MG63 (cell line): ENCODE results near the gene GRIA2. TPM values are rescaled to one million over a fixed set of nuclear protein-coding genes. Genes with fewer than 3 reads are reported as not detected.

Experiments
- DNase-seq: peaks from one replicate; pipeline ENCODE4 v3.0.0-alpha.2; 2020
- H3K27me3 ChIP-seq: fragments of 250-450 bp; sonication (Bioruptor Pico); 2 replicates; pipeline ENCODE4 v1.5.1; 2020; ENCODE audit warnings: mild to moderate bottlenecking, moderate library complexity
- H3K36me3 ChIP-seq: fragments of 250-450 bp; sonication (Bioruptor Pico); 2 replicates; pipeline ENCODE4 v1.5.1; 2020; ENCODE audit warnings: mild to moderate bottlenecking, moderate library complexity
- H3K4me3 ChIP-seq: fragments of 250-450 bp; sonication (Bioruptor Pico); 2 replicates; pipeline ENCODE4 v1.5.1; 2020; ENCODE audit warnings: mild to moderate bottlenecking, moderate library complexity
- H3K9me3 ChIP-seq: fragments of 250-450 bp; sonication (Bioruptor Pico); 2 replicates; pipeline ENCODE4 v1.5.1; 2020; ENCODE audit warnings: mild to moderate bottlenecking, moderate library complexity
- total RNA-seq: library from RNA; depleted of rRNA; stranded (reverse); fragments of >200 nt; shearing (Covaris generic); gene quantifications from 2 replicates; pipeline ENCODE4 v1.2.3, GENCODE V29; 2014; ENCODE audit warnings: low replicate concordance

GRIA2 gene
- total RNA-seq, 1 experiment from 2014 or later = not detected

DNA sequence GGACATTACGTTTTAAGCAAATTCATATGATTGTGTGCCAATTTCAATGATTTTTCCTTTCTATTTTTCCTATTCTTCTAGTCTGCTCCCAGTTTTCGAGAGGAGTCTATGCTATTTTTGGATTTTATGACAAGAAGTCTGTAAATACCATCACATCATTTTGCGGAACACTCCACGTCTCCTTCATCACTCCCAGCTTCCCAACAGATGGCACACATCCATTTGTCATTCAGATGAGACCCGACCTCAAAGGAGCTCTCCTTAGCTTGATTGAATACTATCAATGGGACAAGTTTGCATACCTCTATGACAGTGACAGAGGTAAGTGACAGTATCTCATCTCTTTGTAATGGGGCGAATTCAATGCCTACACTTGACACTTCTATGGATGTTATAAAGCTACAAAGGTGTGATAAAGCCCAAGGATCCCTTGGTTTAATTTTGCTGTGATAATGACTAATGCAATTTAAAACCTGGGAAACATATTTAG is 83.0 kb downstream of the GRIA2 start:
- Histone ChIP-seq H3K4me3 (no peak overlapping the region), H3K9me3 (no peaks in the 10 kb centered on the region), H3K36me3 (no peaks in the 10 kb centered on the region), H3K27me3 (peaks cover 25% of the 10 kb centered on the region)
- DNase-seq = no peak

DNA sequence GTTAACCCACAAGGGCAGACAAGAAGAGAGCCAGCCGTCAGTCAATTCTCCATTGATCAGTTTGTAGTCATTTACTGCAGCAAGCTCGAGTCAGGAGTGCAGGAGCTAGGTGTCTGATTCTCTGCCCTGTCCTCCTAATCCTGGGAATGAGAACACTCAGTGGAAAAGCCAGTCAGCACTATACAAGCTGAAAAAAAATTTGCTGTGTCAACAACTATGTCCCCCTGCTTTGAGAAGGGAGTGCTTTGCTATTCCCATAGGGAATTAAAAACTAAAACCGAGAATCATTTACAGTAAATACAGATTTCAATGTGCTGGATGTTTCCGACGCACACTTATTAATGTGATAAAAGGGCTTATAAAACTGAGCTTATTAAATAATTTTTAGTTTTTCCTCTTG is 84.2 kb downstream of the GRIA2 start:
- Histone ChIP-seq H3K36me3 (no peaks in the 10 kb centered on the region), H3K27me3 (peaks cover 22% of the 10 kb centered on the region), H3K9me3 (no peaks in the 10 kb centered on the region), H3K4me3 (no peak overlapping the region)
- no peak for DNase-seq

- DNase-seq = no peak
- H3K4me3 ChIP-seq = no peak overlapping the region
- no peaks in the 10 kb centered on the region for H3K9me3 ChIP-seq
- H3K27me3 ChIP-seq = no peaks in the 10 kb centered on the region
- H3K36me3 ChIP-seq = no peaks in the 10 kb centered on the region
Measured at GRCh38 chr4:157312702-157313101, 92.2 kb downstream of the GRIA2 start.

GRCh38 chr4:157314906-157315305 is 94.4 kb downstream of the GRIA2 start:
- H3K36me3 ChIP-seq = no peaks in the 10 kb centered on the region
- no peaks in the 10 kb centered on the region for H3K9me3 ChIP-seq
- H3K27me3 ChIP-seq = peaks cover 9% of the 10 kb centered on the region
- DNase-seq = no peak
- H3K4me3 ChIP-seq = no peak overlapping the region

DNA sequence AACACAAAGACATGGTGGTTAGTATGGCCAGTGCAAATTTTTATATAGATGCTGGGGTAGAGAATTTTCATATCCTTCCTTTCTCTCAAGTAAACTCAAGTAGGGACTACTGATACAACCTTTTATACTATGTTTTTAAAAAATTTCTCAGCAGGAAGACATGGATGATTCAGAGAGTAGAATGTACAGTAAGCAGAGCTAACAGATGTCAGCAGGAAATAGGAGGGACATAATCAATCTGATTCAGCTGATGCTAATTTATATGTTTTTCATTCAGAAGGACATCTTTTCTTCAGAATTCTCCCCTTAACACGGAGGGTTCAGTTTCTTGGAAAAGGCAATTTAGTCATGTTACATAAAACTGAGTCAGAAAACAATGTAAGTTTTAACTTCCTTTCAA is 95.4 kb downstream of the GRIA2 start:
- Histone ChIP-seq H3K36me3 (no peaks in the 10 kb centered on the region), H3K27me3 (peaks cover 9% of the 10 kb centered on the region), H3K9me3 (no peaks in the 10 kb centered on the region), H3K4me3 (no peak overlapping the region)
- no peak for DNase-seq

GRCh38 chr4:157320092-157320491 is 99.6 kb downstream of the GRIA2 start:
- no peak overlapping the region for H3K4me3 ChIP-seq

GRCh38 chr4:157327666-157328065 is 107.1 kb downstream of the GRIA2 start:
- no peak overlapping the region for H3K4me3 ChIP-seq
- H3K36me3 ChIP-seq = no peaks in the 10 kb centered on the region
- peaks cover 21% of the 10 kb centered on the region for H3K27me3 ChIP-seq
- H3K9me3 ChIP-seq = no peaks in the 10 kb centered on the region
- DNase-seq = no peak

More at GRCh38 chr4:157320092-157320491, 99.6 kb downstream of the GRIA2 start:
- Histone ChIP-seq H3K27me3 (peaks cover 12% of the 10 kb centered on the region), H3K9me3 (no peaks in the 10 kb centered on the region), H3K36me3 (no peaks in the 10 kb centered on the region)
- no peak for DNase-seq

GRCh38 chr4:157357887-157358286 is 137.4 kb downstream of the GRIA2 start:
- Histone ChIP-seq H3K36me3 (no peaks in the 10 kb centered on the region), H3K4me3 (no peak overlapping the region), H3K9me3 (no peaks in the 10 kb centered on the region), H3K27me3 (peaks cover 2% of the 10 kb centered on the region; the same call in 1 of the 2 replicates)
- no peak for DNase-seq

GRCh38 chr4:157358439-157358838 is 137.9 kb downstream of the GRIA2 start:
- no peak overlapping the region for H3K4me3 ChIP-seq
- no peak for DNase-seq

DNA sequence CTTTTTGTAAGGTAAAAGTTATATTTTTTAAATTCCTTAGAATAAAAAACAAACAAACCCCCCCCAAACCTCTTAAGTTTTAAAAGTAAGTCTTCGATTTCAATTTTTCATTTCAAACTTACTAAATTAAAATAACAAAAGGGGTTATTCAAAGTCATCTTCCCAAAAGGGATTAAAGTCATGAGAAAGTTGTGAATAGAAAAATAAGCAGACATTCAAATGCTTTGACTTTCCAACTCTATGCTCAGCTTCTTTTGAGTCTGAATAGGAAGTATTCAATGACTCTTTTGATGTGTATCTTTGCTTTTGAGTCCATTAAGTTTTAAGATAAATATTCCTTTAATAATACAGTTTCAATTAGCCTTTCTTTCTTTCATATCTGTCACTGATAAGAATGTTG is 138.3 kb downstream of the GRIA2 start:
- H3K9me3 ChIP-seq = no peaks in the 10 kb centered on the region
- no peak overlapping the region for H3K4me3 ChIP-seq
- no peak for DNase-seq
- peaks cover 2% of the 10 kb centered on the region; the same call in 1 of the 2 replicates for H3K27me3 ChIP-seq
- H3K36me3 ChIP-seq = no peaks in the 10 kb centered on the region

More at GRCh38 chr4:157358439-157358838, 137.9 kb downstream of the GRIA2 start:
- Histone ChIP-seq H3K27me3 (peaks cover 2% of the 10 kb centered on the region; the same call in 1 of the 2 replicates), H3K9me3 (no peaks in the 10 kb centered on the region), H3K36me3 (no peaks in the 10 kb centered on the region)

DNA sequence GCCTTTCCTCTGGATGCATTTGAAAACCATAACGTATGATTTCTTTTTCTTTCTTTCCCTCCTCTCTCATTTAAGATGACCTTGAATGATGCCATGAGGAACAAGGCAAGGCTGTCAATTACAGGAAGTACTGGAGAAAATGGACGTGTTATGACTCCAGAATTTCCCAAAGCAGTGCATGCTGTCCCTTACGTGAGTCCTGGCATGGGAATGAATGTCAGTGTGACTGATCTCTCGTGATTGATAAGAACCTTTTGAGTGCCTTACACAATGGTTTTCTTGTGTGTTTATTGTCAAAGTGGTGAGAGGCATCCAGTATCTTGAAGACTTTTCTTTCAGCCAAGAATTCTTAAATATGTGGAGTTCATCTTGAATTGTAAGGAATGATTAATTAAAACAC is 142.8 kb downstream of the GRIA2 start:
- no peaks in the 10 kb centered on the region for H3K36me3 ChIP-seq
- no peak for DNase-seq
- H3K4me3 ChIP-seq = no peak overlapping the region
- no peaks in the 10 kb centered on the region for H3K9me3 ChIP-seq
- H3K27me3 ChIP-seq = no peaks in the 10 kb centered on the region

- H3K4me3 ChIP-seq = no peak overlapping the region
- H3K36me3 ChIP-seq = no peaks in the 10 kb centered on the region
- DNase-seq = no peak
- H3K9me3 ChIP-seq = no peaks in the 10 kb centered on the region
- H3K27me3 ChIP-seq = peaks cover 21% of the 10 kb centered on the region
Measured at GRCh38 chr4:157372154-157372553, 151.6 kb downstream of the GRIA2 start.

- Histone ChIP-seq H3K9me3 (no peaks in the 10 kb centered on the region), H3K36me3 (no peaks in the 10 kb centered on the region), H3K27me3 (peaks cover 21% of the 10 kb centered on the region), H3K4me3 (no peak overlapping the region)
- no peak for DNase-seq
Measured at GRCh38 chr4:157372567-157372966, 152.0 kb downstream of the GRIA2 start.

GRCh38 chr4:157389741-157390140 is 169.2 kb downstream of the GRIA2 start:
- DNase-seq = no peak
- Histone ChIP-seq H3K27me3 (no peaks in the 10 kb centered on the region), H3K36me3 (no peaks in the 10 kb centered on the region), H3K4me3 (no peak overlapping the region), H3K9me3 (no peaks in the 10 kb centered on the region)

DNA sequence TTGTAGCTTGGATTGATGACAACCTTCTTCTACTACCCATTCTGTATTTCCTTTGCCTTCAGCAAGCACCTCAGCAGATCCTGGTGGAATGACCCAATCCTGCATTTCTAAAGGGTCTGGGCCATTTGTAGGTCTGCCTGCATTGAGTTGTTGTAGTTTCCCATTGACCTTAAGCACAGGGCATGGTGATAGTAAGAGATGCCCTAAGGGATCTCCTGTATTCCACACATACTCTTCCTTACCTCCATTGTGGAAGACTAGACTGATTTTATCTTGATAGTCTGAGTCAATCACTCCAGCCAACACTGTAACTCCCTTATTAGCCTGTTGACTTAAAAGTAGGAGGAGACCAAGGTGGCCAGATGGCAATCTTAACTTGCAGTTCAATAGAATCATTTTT is 184.5 kb downstream of the GRIA2 start:
- Histone ChIP-seq H3K4me3 (no peak overlapping the region), H3K27me3 (peaks cover 6% of the 10 kb centered on the region; the same call in 1 of the 2 replicates), H3K36me3 (no peaks in the 10 kb centered on the region), H3K9me3 (no peaks in the 10 kb centered on the region)
- DNase-seq = no peak
